EH (cell line): ENCODE measurements around the gene EED.
"Not testable (repeated sequence)": the region's sequence is repeated elsewhere in the genome, so short reads cannot be mapped to it uniquely, and the experiment has no call there.

Experiments used
- DNase-seq: peaks from one replicate; pipeline ENCODE4 v3.0.0-alpha.2; 2015; ENCODE audit warnings: low read depth

The EED gene

DNA sequence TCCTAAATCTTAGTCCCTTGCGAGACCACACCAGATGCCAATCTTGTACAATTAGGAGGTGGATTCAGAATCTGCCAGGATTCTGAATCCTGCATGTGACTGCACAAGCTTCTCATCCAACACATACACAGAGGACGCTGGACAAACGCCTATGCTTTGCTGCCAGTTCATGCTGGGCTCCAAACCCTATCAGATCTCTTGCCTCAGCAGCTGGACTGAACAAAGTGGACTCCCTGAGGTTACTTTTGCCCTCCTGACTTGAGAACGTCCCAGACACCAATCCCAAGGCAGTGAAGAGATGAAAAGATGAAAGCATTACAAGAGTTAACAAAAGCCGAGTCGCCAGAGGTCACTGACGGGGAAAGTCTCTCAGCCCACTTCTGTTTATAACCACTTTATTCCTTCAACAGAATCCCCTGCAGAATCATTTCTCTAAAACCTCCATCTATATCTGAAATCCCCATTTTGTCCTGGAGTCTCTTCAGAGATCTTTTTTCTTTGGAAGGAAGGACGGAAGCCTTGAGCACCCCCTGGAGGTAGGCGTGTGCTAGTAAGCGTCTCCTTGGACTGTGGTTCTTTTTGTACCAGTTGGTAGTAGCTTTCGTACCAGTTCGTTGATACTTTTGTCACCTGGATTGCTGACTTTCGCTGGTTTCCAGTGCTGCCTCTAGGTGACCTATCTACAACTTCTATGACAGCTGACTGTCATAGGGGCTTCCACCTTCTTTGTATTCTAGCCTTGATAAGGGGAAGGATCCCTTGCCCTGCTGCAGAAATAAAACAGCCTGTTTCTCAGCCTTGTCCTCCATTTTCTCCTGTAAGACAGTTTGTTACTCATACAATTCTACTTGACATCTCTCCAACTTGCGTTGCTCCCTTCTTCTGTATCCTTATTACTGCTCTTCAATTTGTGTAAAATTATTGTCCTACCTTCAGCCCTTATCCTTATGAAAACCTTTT, 26.1 kb upstream of the EED start:
- DNase-seq: peak; percentile 76

GRCh38 chr11:86219311-86220193, 25.0 kb upstream of the EED start:
- DNase-seq: no peak

- no peak for DNase-seq
Observed at GRCh38 chr11:86220653-86221052, 23.9 kb upstream of the EED start.

DNA sequence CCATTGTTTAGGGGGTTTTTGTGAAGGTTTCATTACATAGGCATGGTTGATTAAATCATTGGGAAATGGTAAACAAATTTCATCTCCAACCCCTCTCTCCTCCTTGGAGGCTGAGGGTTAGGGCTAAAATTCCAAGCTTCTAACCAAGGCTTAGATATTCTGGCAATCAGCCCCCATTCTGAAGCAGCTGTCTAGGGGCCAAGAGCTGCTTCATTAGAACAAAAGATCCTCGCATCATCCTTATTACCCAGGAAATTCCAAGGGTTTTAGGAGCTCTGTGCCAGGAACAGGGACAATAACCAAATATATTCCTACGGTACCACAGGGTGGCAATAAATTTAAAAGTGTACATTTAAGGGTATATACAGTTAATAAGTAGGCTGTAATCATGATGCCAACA, 22.5 kb upstream of the EED start:
- no peak for DNase-seq

GRCh38 chr11:86224575-86224974, 20.0 kb upstream of the EED start:
- not testable (repeated sequence) for DNase-seq

DNA sequence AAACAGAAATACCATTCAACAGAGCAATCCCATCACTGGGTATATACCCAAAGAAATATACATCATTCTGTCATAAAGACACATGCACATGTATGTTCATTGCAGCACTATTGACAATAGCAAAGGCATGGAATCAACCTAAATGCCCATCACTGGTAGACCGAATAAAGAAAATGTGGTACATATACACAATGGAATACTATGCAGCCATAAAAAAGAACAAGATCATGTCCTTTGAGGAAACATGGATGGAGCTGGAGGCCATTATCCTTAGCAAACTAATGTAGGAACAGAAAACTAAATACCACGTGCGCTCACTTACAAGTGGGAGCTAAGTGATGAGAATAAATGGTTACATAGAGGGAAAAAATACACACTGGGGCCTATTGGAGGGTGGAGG, 19.2 kb upstream of the EED start:
- not testable (repeated sequence) for DNase-seq

- no peak for DNase-seq
Observed at GRCh38 chr11:86228269-86229038, 16.1 kb upstream of the EED start.

GRCh38 chr11:86229039-86229330, 15.6 kb upstream of the EED start:
- not testable (repeated sequence) for DNase-seq

DNA sequence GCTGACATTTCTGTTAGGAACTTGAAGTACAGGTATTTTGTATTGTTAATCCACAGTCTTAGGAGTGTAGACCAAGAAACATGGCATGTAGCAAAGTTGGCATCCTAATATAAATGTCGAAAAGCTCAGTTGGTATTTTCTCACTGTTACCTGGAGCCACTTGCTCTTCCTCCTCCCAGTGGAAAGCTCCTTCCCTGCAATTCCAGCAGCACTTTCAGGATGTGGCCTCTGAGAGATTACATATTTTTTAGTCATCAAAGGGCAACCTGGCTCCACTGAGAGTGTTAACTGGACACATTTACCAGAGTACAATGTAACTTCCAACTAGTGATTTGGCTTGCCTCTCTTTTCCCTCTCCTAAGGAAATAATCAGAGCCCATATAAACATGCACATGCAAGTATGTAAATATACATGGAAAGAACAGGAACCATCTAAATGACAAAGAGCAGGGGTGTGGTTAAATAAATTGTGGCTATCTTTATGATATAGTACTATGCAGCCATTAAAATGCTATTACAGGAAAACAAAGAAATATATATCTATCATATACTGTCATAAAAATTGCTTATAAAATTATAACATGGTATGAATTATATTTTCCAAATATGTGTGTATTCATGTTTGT, 14.3 kb upstream of the EED start:
- no peak for DNase-seq

GRCh38 chr11:86230921-86231434, 13.6 kb upstream of the EED start:
- peak; percentile 48 for DNase-seq

GRCh38 chr11:86232556-86232955, 12.0 kb upstream of the EED start:
- no peak for DNase-seq

- DNase-seq: no peak
Observed at GRCh38 chr11:86234831-86235461, 9.6 kb upstream of the EED start.

- DNase-seq: no peak
Observed at GRCh38 chr11:86237267-86237804, 7.2 kb upstream of the EED start.

GRCh38 chr11:86240164-86240563, 4.4 kb upstream of the EED start:
- no peak for DNase-seq

DNA sequence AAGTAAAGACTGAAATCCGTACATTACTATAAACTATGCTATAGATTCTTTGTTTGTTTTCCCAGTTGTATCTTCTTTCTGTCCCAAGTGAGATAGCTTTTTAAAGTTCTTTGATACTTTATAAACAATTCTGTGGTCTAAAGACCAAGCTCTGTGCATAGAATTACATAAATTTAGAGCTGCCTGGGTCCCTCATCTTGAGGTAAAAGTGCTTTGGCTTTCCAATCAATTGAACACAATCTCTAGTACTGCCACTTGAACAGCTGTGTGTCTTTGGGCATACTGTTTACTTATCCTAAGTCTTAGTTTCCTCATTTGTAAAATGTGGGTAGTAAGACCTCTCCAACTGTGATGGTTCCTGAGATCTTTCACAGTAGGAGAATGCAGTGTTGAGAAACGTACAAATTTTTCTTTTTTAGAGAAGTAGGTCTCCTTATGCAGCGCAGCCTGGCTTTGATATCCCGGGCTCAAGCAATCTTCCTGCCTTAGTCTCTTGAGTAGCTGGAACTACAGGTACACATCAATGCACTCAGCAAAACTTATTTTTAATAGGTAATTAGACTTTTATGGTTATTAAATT, 2.5 kb upstream of the EED start:
- no peak for DNase-seq

DNA sequence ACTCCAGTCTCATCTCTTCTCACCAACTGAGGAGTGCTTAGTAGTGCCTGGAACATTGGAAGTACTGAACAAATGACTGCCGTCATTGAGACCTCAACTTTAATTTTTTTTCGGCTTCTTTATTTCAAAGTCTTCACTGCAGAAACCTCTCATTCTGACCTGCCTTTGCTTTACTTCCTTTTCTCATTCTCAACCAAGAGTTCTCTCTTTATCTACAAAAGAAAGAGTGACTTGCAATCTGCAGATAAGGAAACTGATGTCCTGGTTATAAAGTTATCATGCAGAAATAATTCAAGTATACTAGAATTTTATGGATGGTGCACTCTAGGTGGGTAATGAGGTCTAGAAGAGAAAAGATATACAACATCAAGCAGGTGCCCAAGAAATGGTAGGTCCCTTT, 1.2 kb upstream of the EED start:
- DNase-seq: no peak

GRCh38 chr11:86244063-86244521, 461 bp upstream of the EED start:
- DNase-seq: peak; percentile 85

- DNase-seq: peak; percentile 22
Observed at GRCh38 chr11:86245369-86246292, 1.1 kb downstream of the EED start.

DNA sequence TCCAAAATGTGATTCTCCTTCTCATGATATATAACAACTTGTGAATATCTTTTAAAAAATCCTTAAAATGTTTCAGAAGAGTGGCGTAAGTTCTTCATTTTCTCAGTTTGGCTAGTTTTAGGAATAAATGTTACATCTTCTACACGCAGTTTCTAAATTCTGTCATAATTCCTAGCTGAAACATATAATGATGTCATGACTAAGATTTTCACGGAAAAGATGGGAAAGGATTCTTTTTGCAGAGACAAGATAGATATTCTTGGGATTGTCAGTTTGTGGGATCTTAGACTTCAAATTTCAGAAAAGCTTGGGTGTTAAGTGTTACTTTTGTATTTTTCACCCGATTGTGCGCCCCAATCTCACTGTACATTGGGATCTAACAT, 1.7 kb downstream of the EED start:
- peak; percentile 15 for DNase-seq
